HG02763 (cell line): ENCODE results near the gene HOXA6.

Source experiments
- ATAC-seq: cut with Tn5 transposase; IDR thresholded peaks from one replicate; pipeline ENCODE4 v1.9.1; 2021; ENCODE audit warnings: mild to moderate bottlenecking, moderate library complexity; ENCODE audit not compliant: unreplicated experiment

The HOXA6 gene

DNA sequence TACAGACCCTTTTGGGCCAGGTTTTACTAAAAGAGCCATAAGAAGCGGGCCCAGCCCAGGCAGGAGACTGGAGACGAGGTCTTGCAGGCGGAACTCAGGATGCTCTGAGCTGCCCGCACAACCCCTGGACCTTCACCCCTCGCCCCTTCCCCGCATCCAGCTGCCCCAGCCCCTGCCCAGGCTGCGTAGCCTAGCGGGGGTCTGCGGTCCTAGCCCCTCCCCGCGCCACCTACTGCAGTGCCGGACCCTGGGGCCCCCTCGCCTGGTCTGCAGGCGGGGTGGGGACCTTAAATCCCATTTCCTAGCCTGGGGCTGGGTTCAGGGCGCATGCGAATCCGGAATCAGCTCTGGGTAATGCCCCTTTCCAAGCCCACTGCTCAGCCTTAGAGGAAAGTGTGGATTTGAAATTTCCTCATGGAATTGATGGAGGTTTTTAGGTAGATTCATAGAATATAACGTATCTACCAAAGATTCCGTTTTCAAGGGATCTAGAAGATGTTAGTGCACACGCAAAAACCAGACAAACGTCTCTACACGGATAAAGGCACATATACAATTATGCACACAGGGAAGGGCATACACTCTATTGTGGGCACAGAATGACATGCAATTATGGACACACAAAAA is 5.4 kb upstream of the HOXA6 start:
- no peak for ATAC-seq

DNA sequence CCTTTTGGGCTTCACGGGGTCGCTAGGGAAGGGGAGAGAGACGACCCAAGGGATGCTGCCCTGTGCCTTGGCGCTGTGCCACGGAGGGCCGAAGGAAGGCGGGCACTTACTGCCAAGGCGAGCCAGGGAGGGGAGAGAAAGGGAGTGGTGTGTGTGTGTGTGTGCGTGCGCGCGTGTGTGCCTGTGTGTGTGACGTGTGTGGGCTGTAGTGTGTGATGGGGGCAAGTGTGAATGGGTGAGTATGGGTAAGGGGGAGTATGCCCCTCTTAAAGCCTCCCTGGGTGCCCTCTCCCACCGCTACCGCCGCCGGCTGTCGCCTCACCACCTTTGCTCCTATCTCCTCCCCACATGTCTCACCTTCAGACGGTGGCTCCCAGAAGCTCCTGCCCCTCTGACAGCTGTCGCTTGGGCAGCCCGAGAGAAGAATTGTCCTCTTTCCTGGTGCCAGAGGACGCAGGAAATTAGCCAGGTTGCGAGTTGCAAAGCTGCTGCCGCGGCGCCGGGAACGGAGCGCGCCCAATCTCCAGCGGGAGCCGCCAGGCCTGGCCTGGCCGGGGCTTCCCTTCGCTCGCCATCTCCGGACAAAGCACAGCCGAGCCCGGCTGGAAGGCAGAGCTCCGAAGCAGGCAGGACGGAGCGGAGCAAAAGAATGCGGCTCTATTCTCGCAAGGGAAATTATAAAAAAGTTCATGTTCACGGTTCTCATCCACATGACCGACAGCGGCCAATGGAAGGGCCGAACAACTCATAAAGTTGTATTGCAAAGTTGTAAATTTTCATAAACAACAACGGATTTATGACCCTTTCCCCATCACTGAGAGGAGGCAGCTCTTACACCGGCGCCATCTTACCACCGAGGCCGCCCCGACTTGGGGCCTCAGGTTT is 4.6 kb upstream of the HOXA6 start, which contains the start of gene HOXA3:
HOXA3 (minus strand) TSS at position 653 of the 885 bp plus-strand sequence. CDS start 41,943 bp downstream, outside the sequence.
- ATAC-seq = no peak

DNA sequence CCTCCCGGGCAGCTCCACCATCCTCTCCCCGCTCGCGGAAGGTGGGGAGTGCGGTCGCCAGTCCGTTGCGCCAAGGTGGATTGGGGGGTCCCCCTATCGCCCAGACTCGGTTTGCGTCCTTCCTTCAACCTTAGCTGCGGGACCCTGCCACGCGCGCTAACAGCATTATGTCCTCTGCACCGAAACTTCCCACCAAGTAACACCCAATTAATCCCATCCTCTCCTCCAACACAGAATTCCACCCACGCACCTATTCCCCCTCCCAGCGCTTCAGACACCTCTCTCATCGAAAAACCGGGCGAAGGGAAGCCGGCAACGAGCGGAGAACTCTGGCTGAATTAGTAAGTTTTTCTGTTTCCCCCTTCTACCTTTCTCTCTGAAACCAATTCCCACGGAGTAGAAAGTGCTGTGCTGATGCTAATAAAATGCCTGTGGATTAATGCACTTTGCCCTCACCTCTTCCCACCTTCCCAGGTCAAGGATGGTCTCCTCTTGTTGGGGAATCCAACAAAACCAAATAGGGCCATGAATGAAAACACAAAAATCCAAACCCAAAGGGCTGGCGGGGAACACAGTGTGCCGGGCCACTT is 3.9 kb upstream of the HOXA6 start:
- no peak for ATAC-seq

DNA sequence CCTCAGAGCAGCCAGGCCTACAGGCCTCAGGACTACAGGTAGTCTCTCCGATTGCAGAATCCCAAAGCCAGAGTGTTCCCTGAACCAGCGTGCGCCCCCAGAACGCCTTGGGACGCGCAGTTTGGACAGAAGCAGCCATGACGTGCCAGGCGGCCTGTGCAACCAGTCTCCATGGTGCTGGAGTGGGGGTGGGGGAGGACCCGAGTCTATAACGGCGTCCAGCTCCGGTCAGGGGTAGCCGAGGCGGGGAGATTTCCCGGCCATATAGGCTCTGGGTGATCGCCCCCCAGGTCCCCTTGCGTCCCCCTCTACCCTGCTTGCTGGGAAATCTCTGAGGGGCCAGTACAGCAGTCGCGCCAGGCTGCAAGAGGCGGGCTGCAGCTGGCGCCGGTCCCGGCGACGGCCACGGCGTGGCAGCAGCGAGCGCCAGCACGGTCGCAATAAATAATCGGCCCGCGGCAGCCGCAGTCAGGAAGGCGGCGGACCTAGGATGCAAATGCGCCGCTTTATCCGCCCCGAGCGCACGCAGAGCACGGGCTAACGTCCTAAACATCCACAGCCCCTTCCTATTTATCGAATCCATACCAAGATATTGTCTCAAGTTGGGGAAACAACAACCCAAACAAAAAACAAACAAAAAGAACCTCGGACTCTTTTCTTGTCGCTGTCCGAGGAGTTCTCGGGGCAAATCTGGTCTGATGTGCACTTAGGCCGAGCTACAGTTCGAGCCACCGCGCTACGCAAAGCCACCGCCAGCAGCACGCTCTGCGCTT is 3.2 kb upstream of the HOXA6 start:
- ATAC-seq = peak; percentile 78

DNA sequence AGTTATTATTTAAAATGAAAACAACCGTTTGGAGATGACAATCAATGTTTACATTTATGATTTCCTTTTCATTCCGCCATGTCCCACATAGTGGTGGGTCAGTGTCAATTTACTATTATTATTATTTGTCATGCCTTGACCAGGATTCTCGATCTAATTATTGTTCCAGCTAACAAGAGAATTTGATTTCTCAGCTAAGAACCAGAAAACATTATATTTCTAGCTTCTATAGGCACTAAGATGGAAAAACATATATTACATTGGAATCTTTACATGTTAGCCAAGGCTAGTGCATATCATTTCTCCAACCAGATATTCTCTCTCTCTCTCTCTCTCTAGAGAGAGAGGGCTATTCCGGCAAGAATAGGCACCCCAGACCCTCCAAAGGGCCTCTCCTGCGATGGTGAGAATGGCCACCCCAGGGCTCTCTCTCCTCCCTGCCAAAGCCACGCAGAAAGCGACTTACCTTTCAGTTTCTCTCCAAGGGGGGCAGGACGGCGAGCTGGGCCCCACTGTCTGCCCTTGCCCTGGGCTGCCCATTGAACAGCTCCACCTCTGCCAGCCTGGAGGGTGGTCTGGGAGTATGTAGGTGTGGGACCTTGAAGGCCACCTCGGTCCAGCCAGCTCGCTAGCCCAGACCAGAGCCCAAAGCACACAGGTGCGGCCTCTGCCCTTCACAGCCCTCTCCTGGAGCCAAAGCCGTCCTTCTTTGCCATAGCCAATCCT is 2.4 kb upstream of the HOXA6 start:
- ATAC-seq = no peak

DNA sequence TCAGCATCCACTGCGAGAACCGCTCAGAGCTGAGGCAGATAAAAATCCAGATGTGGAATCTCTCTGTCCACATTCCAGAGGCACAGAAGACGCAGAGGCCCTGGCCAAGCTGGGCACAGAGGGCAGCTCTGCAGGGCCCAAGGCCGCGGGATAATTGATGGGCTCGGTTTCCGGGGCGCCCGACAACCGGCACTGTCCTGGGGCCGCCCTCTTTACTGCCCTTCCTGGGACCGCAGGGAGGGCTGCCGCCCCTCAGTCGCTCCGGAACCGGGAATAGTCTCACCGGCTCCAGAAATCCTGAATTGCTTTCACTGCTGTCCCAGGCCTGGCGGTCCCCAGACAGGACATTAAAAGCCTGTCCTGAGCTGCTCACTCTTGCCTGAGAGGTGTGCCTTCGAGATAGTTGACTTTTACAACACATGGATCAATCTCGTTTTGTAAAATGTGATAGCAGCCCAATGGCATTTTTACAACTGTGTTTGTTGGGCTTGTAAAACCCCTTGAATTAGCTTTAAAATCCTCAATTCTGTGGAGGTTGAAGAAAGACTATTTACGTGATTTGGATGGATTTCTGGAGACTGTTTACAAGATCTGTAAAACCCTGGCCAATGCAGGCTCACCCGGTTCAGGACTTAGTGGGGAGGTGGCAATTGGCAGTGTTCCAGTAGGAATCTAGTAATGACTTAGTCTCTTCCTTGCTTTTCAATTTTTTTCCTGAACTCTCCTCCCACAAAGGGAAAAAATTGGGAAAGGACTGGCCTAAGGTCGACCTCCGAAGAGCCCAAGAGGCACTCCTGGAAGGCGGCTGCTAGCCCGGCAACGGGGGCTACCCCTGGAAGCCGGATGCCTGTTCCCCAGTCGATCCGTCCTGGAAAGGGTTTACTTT is 1.4 kb upstream of the HOXA6 start:
- ATAC-seq = no peak

DNA sequence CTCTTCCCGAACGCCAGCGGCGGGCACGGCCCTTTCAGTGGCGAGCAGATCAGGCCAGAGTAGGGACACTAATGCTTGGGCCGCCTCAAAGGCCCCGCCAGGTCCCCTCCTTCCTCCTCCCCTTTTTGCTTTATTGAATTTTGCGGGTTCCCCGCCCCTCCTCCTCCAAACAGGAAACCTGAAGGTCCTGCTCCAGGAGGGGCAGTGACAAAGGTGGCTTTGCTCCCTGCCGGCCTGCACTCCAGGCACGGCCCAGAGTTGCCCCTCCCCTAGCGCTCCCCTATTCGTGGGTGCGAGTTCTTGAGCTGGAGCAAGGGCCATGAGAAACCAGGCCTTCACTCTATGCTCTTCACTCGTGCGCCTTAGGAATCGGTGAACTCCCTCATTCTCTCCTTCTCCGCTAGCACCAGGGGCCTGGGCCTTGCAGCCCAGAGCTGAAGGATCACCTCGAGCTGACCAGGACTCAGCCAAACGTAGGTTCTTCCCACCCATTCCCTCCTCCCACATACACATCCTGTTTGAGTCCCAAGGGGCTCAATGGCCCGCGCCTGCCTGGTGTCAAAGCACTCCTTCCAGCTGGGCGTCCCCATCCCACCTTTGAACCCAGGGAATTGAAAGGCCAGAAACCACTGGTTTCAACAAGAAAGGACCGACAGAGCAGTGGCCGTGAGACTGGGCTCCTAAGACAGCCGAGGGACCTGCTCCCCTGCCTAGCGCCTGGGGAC is 619 bp upstream of the HOXA6 start:
- ATAC-seq = no peak

DNA sequence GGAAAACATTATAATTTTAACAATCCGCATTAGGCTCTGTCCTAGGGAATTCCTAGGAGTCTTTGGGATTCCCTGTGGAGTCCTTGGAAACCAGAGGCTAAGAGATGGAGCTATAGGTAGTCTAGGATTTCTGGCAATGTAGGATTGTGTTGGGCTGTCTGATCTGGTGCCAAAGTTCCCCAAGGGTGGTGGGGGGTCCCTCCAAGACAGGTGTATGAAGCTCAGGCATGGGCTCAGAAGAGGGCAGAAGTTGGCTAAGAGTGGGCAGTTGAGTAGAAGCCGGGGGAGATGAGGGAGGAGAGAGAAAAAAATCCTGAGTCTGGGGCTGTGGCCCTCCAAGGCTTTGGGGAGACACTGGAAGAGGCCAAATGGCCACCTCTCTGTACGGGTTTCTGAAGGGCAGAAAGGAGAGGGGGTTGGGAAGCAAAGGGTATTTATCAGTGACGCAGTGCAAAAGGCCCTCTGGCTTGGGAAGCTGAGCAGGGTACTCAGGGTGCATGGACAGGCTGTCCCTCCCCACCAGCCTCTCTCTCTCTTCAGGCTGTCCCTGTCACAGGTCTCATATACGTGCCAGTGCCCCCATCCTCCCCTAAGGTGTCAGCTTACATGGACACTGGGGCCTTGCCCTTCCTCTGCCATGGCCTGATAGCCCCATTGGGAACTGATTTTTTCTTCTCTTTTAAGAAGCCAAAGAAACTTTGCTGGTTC is 929 bp downstream of the HOXA6 start:
- no peak for ATAC-seq

DNA sequence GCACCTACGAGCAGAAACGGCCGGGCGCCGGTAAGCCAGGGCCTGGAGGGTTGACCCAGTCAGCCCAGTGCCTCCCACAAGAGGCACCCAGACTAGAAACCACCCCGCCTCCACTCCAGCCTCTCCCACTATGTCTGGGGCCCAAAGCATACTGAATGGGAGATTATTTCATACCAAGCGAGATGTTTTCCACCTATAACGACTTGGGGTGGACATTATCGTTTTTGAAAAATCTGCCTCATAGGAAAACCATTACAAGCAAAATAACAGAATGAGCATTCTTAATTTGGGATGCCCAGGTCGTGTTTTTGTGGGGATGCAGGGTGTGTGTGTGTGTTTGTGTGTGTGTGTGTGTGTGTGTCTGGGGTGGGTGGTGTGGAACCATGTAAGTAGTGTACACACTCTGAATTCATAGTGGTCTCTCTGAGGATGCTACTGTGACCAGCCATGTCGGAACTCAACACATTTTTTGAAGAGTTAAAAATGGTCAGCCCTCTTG is 1.6 kb downstream of the HOXA6 start:
- ATAC-seq = no peak

DNA sequence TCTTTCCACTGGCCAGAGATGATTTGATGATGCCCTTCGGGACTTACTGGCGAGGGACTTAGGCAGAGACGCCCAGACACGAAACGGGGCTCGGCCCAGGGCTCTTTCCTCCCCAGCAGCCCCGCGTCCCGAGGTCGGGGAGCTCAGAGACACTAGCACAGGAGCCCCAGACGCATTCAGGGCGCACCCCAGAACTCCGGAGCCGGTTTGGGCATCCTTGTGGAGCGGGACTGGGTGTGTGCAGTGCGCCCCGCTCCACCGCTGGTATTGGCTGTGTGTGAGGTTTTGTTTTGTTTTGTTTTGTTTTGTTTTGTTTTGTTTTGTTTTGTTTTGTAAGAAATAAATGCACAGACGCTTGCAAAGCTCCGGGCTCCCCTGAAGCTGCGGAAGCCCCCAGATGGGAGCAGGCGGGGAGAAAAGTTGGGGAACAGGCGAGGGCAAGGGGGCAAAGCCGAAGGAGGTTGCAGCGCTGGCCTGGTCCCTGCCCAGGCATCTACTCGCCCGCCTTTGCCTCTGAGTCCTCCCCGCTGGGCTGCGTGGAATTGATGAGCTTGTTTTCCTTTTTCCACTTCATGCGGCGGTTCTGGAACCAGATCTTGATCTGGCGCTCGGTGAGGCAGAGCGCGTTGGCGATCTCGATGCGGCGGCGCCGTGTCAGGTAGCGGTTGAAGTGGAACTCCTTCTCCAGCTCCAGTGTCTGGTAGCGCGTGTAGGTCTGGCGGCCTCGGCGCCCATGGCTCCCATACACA is 2.2 kb downstream of the HOXA6 start:
- ATAC-seq = no peak

DNA sequence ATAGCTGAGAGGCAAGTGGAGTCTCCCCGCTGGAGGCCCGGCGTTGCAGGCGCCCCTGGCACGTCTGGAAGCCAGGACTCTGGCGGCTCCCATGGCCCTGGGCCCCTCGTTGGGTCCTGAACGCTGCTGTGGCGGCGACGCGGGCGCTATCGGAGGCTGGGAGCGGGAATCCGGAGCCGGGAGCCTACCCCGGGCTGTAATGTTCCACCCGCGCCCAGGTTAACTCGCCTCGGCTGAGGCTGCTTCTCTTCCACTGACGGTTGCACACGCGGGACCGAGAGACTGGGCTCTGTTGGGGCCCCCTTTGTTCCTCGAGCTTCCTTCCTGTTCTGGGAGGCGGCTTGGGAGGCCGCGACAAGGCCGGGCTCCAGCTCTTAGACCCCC is 2.8 kb downstream of the HOXA6 start:
- no peak for ATAC-seq

DNA sequence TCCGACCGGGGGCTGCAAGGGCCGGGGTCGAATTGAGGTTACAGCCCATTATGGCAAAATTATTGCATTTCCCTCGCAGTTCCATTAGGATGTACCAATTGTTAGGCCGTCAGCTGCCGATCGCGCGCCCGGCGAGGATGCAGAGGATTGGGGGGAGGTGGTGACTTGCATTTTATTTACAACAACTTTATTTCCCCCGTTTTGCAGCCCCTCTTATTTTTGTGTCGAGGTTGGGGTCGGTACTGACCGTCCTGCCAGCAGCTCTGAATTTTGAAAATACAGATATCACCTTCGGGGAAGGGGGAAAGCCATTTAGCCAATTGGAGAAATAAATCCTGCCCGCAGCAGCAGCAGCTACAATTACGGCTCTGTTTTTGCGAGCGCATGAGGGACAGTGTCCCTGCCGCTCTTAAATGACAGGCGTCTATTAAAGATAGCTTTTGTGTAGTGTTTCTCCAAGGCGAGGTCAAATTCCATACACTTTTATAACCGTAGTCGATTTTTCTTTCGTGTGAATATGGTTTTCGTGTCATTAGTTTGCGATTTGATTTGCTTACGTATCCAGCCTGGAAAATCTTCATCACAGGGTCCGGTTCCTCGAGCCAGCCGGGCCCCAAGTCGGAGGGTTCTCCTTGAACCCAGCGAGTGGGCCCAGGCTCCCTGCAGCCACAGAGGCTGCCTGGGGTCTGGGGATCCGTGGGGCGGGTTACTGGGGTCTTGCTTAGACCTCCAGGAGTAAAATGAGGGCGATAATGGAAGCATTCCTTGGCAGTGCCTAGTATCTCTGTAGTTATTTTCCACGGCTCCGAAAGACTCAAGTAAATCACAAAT is 3.4 kb downstream of the HOXA6 start:
- ATAC-seq = no peak

DNA sequence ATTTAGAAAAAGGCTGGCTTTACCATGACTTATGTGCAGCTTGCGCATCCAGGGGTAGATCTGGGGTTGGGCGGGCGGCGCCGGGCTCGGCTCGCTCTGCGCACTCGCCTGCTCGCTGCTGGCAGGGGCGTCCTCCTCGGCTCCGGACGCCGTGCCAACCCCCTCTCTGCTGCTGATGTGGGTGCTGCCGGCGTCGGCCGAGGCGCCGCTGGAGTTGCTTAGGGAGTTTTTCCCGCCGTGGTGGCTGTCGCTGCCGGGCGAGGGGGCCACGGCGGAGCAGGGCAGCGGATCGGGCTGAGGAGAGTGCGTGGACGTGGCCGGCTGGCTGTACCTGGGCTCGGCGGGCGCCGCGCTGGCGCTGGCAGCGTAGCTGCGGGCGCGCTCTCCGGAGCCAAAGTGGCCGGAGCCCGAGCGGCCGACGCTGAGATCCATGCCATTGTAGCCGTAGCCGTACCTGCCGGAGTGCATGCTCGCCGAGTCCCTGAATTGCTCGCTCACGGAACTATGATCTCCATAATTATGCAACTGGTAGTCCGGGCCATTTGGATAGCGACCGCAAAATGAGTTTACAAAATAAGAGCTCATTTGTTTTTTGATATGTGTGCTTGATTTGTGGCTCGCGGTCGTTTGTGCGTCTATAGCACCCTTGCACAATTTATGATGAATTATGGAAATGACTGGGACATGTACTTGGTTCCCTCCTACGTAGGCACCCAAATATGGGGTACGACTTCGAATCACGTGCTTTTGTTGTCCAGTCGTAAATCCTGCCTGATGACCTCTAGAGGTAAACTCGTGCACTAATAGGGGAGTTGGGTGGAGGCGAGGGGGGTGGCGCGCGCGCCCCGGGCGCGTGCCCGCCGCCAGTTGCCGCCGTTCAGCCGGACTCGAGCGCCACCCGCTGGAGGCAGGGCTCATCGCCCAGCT is 4.3 kb downstream of the HOXA6 start, which contains the start of gene HOXA5:
HOXA5 (minus strand) TSS at position 659 of the 927 bp plus-strand sequence; CDS start at position 585, 74 bp downstream.
- no peak for ATAC-seq

DNA sequence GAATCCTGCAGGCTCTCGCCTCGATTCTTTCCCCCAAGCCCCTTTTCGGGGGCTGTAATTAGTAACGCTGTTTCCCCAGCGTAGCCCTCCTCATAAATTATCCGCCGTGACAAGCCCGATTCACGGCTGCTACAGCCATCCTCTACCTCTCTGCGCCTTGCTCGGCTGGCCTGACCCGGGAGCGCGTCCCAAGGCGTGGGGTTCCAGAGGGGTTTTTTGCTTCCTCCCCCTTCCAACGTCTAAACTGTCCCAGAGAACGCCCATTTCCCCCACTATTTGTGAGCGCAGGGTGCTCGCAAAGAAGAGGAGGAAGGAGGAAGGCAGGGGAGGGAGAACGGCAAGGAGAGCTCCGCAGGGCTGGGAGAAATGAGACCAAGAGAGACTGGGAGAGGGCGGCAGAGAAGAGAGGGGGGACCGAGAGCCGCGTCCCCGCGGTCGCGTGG is 5.0 kb downstream of the HOXA6 start:
- no peak for ATAC-seq

DNA sequence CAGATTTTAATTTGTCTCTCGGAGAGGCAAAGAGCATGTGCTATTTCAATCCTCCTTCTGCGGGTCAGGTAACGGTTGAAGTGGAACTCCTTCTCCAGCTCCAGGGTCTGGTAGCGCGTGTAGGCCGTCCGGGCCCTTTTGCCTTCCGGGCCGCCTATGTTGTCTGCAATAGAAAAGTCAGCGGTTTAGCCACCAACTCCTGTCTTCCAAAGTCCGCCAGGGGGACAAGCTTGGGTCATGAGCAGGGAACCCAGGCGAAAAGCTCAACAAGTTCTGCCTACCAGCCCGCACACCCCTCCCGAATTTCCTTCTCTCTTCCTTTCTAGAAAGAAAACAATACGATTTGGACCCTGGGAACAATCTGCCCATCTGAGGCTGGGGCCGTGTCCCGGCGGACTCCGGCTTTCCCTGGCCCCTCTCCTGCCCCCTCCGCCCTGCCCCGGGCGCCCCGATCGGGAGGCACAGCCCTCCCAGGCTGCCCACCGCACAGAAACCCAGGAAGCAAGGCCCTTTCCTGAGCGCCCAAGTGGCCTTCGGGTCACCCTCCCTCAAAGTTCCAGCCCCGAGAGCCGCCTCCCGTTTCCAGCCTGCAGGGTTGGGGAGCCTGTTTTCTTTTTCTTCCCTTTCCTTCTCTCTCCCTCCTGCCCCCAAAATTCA is 5.5 kb downstream of the HOXA6 start:
- no peak for ATAC-seq
